ENCODE data around the gene GOLGB1. TPM values are rescaled to one million over a fixed set of nuclear protein-coding genes. Genes with fewer than 3 reads are reported as not detected.
A peak's percentile ranks its signal among the peaks of the same experiment; 100 is the strongest.

The GOLGB1 gene
- total RNA-seq, 1 experiment from 2014 or later: 31.4 TPM

GRCh38 chr3:121662742-121663141 is 86.8 kb downstream of the GOLGB1 start:
- Histone ChIP-seq H3K14ac (ENCODE audit: insufficient read depth, low read length) (no peak overlapping the region), H2BK120ac (ENCODE audit: low read depth, low read length, poor library complexity, severe bottlenecking) (no peak overlapping the region), H3K4me1 (ENCODE audit: insufficient read depth, low read length) (no peaks in the 10 kb centered on the region; the same call in 1 of the 2 replicates), H2BK5ac (ENCODE audit: insufficient read length, low read length) (no peak overlapping the region), H2AK5ac (ENCODE audit: insufficient read length, low read length) (no peak overlapping the region), H4K20me1 (ENCODE audit: control insufficient read depth, insufficient read depth, insufficient read length) (no peaks in the 10 kb centered on the region), H2BK20ac (ENCODE audit: low read depth, low read length, poor library complexity, severe bottlenecking) (no peak overlapping the region), H3K56ac (ENCODE audit: insufficient read length, low read depth, low read length) (no peak overlapping the region), H3K9ac (ENCODE audit: extremely low read depth, insufficient read length, low read length) (no peak overlapping the region), H2BK15ac (ENCODE audit: low read depth, low read length) (no peak overlapping the region), H4K5ac (ENCODE audit: insufficient read length, low read depth, low read length) (no peak overlapping the region), H3K18ac (ENCODE audit: insufficient read length, low read depth, low read length) (no peak overlapping the region), H3T11ph (ENCODE audit: low read length) (no peak overlapping the region), H3K4ac (ENCODE audit: low read depth, low read length) (no peak overlapping the region), H3K23me2 (ENCODE audit: insufficient read length, low read depth, low read length, poor library complexity, severe bottlenecking) (no peaks in the 10 kb centered on the region), H3K27ac (ENCODE audit: insufficient read length, low read depth, low read length) (no peak overlapping the region), H2BK12ac (ENCODE audit: insufficient read length, low read depth, low read length) (no peak overlapping the region), H4K8ac (replicated peaks; ENCODE audit: insufficient read length, low read depth, low read length) (no peak overlapping the region), H3K23ac (ENCODE audit: insufficient read length, low read depth, low read length) (no peak overlapping the region), H3K9me3 (ENCODE audit: control insufficient read depth, low read depth, low read length) (no peaks in the 10 kb centered on the region), H4K91ac (ENCODE audit: insufficient read length, low read depth, low read length) (no peak overlapping the region), H3K27me3 (ENCODE audit: insufficient read depth, low read length) (no peaks in the 10 kb centered on the region), H3K79me1 (ENCODE audit: insufficient read depth, low read depth, low read length, poor library complexity, severe bottlenecking) (no peaks in the 10 kb centered on the region), H3K79me2 (ENCODE audit: insufficient read depth, low read length) (no peaks in the 10 kb centered on the region), H3K4me2 (ENCODE audit: insufficient read depth, insufficient read length, low read length) (no peak overlapping the region), H2AFZ (ENCODE audit: low read length) (no peak overlapping the region)
- Mint-ChIP-seq H3K9me3 (no peaks in the 10 kb centered on the region), H3K4me1 (peaks cover 11% of the 10 kb centered on the region in 2 experiments), H3K36me3 (ENCODE audit: insufficient read depth in 1 of 3, low read depth in 3 of 3) (peaks cover 8 to 48% (median 33%) of the 10 kb centered on the region in 3 experiments; a peak in 6 of 7 replicates), H3K4me3 (no peak overlapping the region), H3K27me3 (ENCODE audit: low read depth) (no peaks in the 10 kb centered on the region), H3K27ac (peak overlapping the region in 2 of 3 experiments; percentile 7 to 54; a peak in 2 of 7 replicates)
- TF ChIP-seq, protein P1, sequence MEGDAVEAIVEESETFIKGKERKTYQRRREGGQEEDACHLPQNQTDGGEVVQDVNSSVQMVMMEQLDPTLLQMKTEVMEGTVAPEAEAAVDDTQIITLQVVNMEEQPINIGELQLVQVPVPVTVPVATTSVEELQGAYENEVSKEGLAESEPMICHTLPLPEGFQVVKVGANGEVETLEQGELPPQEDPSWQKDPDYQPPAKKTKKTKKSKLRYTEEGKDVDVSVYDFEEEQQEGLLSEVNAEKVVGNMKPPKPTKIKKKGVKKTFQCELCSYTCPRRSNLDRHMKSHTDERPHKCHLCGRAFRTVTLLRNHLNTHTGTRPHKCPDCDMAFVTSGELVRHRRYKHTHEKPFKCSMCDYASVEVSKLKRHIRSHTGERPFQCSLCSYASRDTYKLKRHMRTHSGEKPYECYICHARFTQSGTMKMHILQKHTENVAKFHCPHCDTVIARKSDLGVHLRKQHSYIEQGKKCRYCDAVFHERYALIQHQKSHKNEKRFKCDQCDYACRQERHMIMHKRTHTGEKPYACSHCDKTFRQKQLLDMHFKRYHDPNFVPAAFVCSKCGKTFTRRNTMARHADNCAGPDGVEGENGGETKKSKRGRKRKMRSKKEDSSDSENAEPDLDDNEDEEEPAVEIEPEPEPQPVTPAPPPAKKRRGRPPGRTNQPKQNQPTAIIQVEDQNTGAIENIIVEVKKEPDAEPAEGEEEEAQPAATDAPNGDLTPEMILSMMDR (conservative IDR thresholded peaks at IDR 0.05): no peak
- no peak for DNase-seq
